Measurements from ENCODE around the gene STAT4. TPM values are rescaled to one million over a fixed set of nuclear protein-coding genes. Genes with fewer than 3 reads are reported as not detected.
A peak's percentile ranks its signal among the peaks of the same experiment; 100 is the strongest.
"Not testable (repeated sequence)": the region's sequence is repeated elsewhere in the genome, so short reads cannot be mapped to it uniquely, and the experiment has no call there.

Gene STAT4
- total RNA-seq, 1 experiment from 2014 or later = 0.06 TPM

DNA sequence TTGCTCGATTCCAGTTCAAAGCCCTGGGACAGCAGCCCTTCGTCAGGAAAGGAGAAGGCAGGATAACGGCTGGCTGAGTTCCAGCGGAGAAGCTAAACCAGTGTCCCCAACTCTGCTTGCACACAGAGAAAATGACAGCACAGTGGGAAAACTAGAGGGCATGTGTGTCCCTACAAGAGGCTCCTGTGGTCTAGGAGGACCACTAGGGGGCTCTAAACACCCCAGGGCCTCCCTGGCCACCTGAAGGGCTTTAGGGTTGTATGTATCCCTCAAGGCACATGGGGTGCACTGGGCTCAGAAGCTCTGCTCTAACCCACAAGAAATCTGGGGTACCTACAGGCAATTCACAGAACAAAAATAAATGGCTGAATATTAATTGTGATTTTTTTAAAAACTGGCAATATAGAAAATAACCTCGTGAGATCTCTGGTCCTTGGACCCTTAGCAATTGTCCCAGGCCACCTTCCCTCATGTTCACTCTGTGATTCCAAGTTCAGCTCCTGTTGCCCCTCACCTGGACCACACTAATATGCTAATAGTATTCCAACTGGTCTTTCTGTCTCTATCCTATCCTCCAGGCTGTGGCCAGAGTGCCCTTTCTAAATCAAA is 154.4 kb downstream of the STAT4 start:
- DNase-seq (ENCODE audit: low read depth) = peak; percentile 23

DNA sequence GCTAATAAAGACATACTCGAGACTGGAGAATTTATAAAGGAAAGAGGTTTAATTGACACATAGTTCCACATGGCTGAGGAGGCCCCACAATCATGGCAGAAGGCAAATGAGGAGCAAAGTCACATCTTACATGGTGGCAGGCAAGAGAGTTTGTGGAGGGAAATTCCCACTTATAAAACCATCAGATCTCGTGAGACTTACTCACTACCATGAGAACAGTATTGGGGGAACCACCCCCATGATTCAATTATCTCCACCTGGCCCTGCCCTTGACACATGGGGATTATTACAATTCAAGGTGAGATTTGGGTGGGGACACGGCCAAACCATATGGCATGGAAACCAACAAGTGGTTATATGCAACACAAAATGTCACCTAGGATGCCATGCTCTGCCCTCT is 155.5 kb downstream of the STAT4 start:
- DNase-seq (ENCODE audit: low read depth) = not testable (repeated sequence)

DNA sequence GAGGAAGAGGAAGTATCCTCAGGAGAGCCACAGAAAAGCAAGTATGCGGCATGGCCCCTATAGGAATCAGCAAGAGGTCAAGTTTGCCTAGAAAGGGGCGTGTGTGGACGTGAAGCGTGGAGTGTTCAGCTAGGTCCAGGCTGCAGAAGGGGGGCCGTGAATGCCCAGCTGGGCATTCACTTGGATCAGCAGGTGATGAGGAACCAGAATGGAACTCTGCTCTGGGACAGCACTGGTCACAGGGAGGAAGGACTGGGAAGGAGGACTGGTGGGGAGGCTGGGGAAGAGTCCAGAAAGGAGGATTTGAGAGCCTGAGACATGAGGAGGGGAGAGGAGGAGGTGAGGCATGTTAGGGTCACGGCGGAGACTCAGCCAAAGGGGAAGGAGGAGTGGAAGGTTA is 156.6 kb downstream of the STAT4 start:
- DNase-seq (ENCODE audit: low read depth) = no peak

DNA sequence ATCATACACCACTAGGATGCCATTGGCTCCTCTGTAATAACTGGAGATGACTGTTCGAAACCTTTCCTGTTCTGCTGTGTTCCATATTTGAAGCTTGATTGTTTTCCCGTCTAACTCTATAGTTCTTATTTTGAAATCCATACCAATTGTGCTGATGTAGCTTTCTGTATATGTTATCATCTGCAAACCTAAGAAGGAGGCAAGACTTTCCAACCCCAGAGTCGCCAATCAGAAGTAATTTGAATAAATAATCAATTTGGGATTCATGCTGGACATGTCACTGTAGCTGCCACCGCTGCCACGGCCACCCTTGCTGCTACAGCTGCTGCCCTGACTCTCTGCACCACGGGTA is 157.5 kb downstream of the STAT4 start:
- no peak for DNase-seq (ENCODE audit: low read depth)

DNA sequence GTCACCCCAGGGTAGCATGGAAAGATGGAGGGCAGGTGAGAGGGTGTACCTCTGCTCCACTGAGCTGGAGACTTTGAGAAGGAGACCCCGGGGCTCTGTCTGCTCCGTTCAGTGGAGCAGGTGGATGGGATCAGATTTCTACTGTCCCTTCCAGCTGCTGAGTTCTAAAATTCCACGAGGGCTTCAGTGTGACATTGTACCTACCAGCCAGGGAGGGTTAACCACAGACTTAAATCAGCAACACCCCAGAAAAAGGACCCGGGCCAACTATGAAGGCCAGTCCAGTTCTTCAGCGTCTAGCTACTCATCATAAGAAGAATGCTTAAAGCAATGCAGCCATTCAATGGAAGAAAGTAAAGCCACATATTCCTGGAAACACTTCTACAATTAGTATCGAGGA is 160.7 kb downstream of the STAT4 start:
- no peak for DNase-seq (ENCODE audit: low read depth)

- DNase-seq (ENCODE audit: low read depth) = no peak
Observed at GRCh38 chr2:190988910-190989309, 161.9 kb downstream of the STAT4 start.

DNA sequence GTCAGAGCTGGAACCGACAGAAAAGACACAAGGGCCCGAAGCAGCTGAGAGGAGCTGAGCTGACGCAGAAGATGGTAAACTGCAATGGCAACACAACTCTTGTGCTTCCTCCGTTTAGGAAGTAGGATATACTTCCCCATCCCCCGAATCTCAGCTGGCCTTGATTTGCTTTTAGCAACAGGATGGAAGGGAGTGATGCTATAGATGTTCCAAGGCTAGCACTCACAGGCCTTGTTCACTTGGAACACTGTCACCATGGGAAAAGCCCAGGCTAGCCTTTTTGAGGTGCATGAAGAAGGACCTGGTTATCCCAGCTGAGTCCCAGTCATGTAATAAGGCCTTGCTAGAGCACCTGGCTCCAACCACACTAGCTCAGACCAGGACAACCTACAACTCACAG is 162.9 kb downstream of the STAT4 start:
- DNase-seq (ENCODE audit: low read depth) = no peak

- no peak for DNase-seq (ENCODE audit: low read depth)
Observed at GRCh38 chr2:190987116-190987515, 163.7 kb downstream of the STAT4 start.

DNA sequence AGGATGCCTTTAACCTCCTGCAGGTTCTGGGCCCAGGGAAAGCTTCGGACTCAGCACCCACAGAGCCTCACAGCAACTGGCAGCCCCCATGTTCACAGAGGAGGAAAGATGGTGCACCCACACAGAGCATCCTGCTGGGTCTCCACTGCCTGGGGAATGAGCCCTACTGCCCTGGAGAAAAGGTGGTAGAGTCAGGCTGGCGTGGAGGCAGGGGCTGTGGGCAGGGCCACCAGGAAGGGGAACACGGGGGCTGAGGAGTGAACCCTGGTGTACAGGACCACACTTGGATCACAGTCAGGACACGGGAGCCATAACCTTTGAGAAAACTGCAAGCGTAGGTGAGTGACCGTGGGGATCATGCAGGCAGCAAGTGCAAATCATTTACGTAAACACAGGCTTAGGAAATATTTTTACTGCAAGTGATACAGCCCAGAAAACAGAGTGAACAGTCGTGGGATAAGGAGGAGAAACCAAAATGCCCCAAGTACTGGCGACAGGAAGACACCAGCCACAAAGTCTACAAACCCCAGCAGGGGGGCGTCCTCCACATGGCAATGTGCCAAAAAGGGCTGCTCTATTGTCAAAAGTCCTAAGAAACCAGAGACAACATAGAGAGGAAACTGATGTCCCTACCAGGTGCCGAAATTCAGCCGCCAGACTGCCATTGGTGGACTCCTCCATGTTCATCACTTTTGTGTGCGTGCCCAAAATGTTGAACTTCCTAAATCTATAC is 164.4 kb downstream of the STAT4 start:
- DNase-seq (ENCODE audit: low read depth) = peak; percentile 11

GRCh38 chr2:190984595-190984994 is 166.2 kb downstream of the STAT4 start:
- DNase-seq (ENCODE audit: low read depth) = peak; percentile 64

- DNase-seq (ENCODE audit: low read depth) = no peak
Observed at GRCh38 chr2:190982262-190983034, 168.3 kb downstream of the STAT4 start.

GRCh38 chr2:190981733-190982132 is 169.1 kb downstream of the STAT4 start:
- DNase-seq (ENCODE audit: low read depth) = no peak

DNA sequence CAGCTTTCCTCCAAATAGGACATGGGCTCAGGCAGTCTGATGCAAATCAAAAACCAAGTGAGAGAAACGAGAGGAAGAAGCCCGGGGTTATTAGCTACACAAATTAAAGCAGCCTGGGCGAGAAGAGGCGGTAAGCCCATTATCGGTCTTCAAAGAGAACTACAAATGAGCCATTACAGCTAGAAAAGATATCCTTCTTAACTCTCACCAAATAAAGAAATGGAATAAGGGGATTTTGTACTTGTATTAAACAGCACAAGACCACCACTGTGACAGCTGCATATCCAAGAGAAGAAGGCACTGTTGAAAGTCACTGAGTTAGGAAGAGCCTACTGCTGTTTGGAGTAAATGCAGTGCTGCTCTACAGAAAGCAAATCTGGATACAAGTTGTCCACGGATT is 169.5 kb downstream of the STAT4 start:
- DNase-seq (ENCODE audit: low read depth) = no peak

GRCh38 chr2:190980630-190981209 is 170.1 kb downstream of the STAT4 start:
- DNase-seq (ENCODE audit: low read depth) = no peak

DNA sequence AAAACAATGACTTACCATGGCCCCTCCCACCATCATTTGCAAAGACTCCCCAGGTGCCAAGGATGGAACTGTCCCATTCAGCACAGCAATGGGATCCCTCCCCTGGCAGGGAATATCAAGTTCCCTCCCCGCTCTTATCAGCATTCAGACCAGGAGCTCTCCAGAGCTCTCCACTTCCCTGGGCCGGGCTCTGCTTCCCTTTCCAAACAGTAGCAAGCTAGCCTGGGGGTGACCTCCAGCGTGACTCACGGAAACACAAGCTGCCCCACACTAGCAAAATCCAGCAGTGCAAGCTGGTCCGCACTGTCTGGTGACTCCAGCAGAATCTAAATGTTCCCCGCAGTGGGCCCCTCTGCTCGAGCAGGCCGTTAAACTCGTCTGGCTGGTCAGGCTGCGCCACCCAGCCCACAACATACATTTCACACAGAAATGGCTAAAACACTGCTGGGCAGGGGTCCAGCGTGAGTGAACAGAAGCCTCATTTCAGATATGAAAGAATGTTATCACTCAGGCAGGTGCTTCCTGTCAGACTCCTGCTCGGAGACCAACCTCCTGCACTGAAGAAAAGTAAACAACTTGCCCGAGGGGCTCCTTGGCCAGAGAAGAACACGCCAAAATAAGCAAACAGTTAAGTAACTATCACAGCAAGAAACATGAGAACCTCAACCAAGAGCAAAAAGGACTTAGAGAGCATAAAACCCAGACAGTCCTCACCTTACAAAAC is 170.7 kb downstream of the STAT4 start:
- peak; percentile 89 for DNase-seq (ENCODE audit: low read depth)

Other genes with a start within 250 kb of the STAT4 start
- 44.7 and 58.5 TPM in 2 replicates for gene STAT1, start 136.8 kb downstream of the STAT4 start, total RNA-seq (2014; rRNA removed; shearing (Covaris generic))
- gene MYO1B, start 94.4 kb upstream of the STAT4 start, total RNA-seq (2014; rRNA removed; shearing (Covaris generic)) = 98.0 and 104 TPM in 2 replicates